MM.1S (cell line): ENCODE data around the gene AZU1.
"Not testable (repeated sequence)": the region's sequence is repeated elsewhere in the genome, so short reads cannot be mapped to it uniquely, and the experiment has no call there.

Experiments used
- DNase-seq: peaks from one replicate; pipeline ENCODE4 v3.0.0-alpha.2; 2015
- H2AFZ ChIP-seq: fragments of 300-600 bp; sonication (generic); 2 replicates; pipeline ENCODE4 v1.6.0; 2016; ENCODE audit warnings: antibody characterized with exemption, low read length
- H3F3A ChIP-seq: fragments of 300-600 bp; sonication (generic); 2 replicates; pipeline ENCODE4 v1.6.1; 2016; ENCODE audit warnings: mild to moderate bottlenecking, antibody characterized with exemption, low read length, moderate library complexity, mixed read lengths; ENCODE audit not compliant: insufficient read depth
- H3K27ac ChIP-seq: fragments of 300-600 bp; sonication (generic); 2 replicates; pipeline ENCODE4 v1.5.1; 2016; ENCODE audit warnings: mild to moderate bottlenecking, low read length
- H3K27me3 ChIP-seq: fragments of 300-600 bp; sonication (generic); replicated peaks from 2 replicates; pipeline ENCODE4 v1.6.0; 2016; ENCODE audit warnings: low read length; ENCODE audit not compliant: insufficient read depth
- H3K36me3 ChIP-seq: fragments of 300-600 bp; sonication (generic); replicated peaks from 2 replicates; pipeline ENCODE4 v1.6.1; 2016; ENCODE audit warnings: mild to moderate bottlenecking, low read length, mixed read lengths; ENCODE audit not compliant: insufficient read depth
- H3K4me1 ChIP-seq: fragments of 300-600 bp; sonication (generic); 2 replicates; pipeline ENCODE4 v1.6.1; 2016; ENCODE audit warnings: low read length, mixed read lengths
- H3K4me2 ChIP-seq: fragments of 300-600 bp; sonication (generic); 2 replicates; pipeline ENCODE4 v1.6.0; 2016; ENCODE audit warnings: low read depth, low read length
- H3K4me3 ChIP-seq: fragments of 300-600 bp; sonication (generic); 2 replicates; pipeline ENCODE4 v1.5.1; 2016; ENCODE audit warnings: low read length, mixed read lengths
- H3K79me2 ChIP-seq: fragments of 300-600 bp; sonication (generic); 2 replicates; pipeline ENCODE4 v1.6.1; 2016; ENCODE audit warnings: mixed run types, low read length, mixed read lengths
- H3K9ac ChIP-seq: fragments of 300-600 bp; sonication (generic); 2 replicates; pipeline ENCODE4 v1.6.1; 2016; ENCODE audit warnings: low read length, mixed read lengths
- H3K9me2 ChIP-seq: fragments of 300-600 bp; sonication (generic); replicated peaks from 2 replicates; pipeline ENCODE4 v1.6.1; 2016; ENCODE audit warnings: mild to moderate bottlenecking, low read length, mixed read lengths; ENCODE audit not compliant: insufficient read depth
- H3K9me3 ChIP-seq: fragments of 300-600 bp; sonication (generic); replicated peaks from 2 replicates; pipeline ENCODE4 v1.6.1; 2016; ENCODE audit warnings: mild to moderate bottlenecking, low read length, mixed read lengths; ENCODE audit not compliant: insufficient read depth
- H4K20me1 ChIP-seq: fragments of 300-600 bp; sonication (generic); 2 replicates; pipeline ENCODE4 v1.6.1; 2016; ENCODE audit warnings: mild to moderate bottlenecking, low read length, moderate library complexity, mixed read lengths; ENCODE audit not compliant: insufficient read depth
- EZH2 ChIP-seq: fragments of 300-600 bp; sonication (generic); optimal IDR thresholded peaks from 2 replicates; pipeline ENCODE3; 2017; ENCODE audit warnings: low read depth, mild to moderate bottlenecking, antibody characterized with exemption, low read length, mixed read lengths
- EZH2phosphoT487 ChIP-seq: fragments of 300-600 bp; sonication (generic); IDR thresholded peaks from 2 replicates; pipeline ENCODE4 v1.6.1; 2018; ENCODE audit warnings: antibody characterized with exemption, low read length
- TF ChIP-seq, protein P1 (sequence below): fragments of 300-600 bp; sonication (generic); IDR thresholded peaks from 2 replicates; pipeline ENCODE4 v1.5.1; 2016; ENCODE audit warnings: antibody characterized with exemption, low read length, mixed read lengths

The AZU1 gene

DNA sequence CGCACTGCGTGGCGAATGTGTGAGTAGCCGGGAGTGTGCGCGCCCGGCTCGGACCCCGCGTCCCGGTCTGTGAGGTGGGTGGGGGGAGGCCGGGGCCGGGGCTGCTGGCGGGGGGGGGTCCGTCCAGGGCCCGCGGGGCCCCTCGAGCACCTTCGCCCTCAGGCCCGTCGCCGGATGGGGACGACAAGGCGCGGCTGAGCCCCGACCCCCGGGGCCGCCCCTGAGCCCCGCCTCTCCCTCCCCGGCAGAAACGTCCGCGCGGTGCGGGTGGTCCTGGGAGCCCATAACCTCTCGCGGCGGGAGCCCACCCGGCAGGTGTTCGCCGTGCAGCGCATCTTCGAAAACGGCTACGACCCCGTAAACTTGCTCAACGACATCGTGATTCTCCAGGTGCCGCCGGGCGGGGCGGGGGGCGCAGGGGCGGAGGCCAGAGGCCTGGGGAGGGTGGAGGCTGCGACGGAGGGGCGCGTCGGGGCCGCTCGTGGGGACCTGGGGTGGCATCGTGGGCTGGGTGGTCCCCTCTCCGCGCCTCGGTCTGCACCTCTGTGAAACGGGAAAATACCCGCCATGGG, 25.5 kb downstream of the AZU1 start:
- Histone ChIP-seq H4K20me1 (no peaks in the 10 kb centered on the region), H3K9me3 (no peaks in the 10 kb centered on the region), H3K27me3 (peaks cover 74% of the 10 kb centered on the region), H3K79me2 (no peaks in the 10 kb centered on the region), H3K27ac (no peak overlapping the region), H3K9ac (no peak overlapping the region), H3K4me1 (no peaks in the 10 kb centered on the region), H3F3A (no peaks in the 10 kb centered on the region), H3K9me2 (no peaks in the 10 kb centered on the region), H3K4me3 (no peak overlapping the region), H3K36me3 (no peaks in the 10 kb centered on the region), H2AFZ (no peak overlapping the region), H3K4me2 (no peak overlapping the region)
- no peak for DNase-seq
- TF ChIP-seq, protein P1, sequence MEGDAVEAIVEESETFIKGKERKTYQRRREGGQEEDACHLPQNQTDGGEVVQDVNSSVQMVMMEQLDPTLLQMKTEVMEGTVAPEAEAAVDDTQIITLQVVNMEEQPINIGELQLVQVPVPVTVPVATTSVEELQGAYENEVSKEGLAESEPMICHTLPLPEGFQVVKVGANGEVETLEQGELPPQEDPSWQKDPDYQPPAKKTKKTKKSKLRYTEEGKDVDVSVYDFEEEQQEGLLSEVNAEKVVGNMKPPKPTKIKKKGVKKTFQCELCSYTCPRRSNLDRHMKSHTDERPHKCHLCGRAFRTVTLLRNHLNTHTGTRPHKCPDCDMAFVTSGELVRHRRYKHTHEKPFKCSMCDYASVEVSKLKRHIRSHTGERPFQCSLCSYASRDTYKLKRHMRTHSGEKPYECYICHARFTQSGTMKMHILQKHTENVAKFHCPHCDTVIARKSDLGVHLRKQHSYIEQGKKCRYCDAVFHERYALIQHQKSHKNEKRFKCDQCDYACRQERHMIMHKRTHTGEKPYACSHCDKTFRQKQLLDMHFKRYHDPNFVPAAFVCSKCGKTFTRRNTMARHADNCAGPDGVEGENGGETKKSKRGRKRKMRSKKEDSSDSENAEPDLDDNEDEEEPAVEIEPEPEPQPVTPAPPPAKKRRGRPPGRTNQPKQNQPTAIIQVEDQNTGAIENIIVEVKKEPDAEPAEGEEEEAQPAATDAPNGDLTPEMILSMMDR: no peak
- TF ChIP-seq EZH2: no peak
- TF ChIP-seq EZH2phosphoT487: no peak

DNA sequence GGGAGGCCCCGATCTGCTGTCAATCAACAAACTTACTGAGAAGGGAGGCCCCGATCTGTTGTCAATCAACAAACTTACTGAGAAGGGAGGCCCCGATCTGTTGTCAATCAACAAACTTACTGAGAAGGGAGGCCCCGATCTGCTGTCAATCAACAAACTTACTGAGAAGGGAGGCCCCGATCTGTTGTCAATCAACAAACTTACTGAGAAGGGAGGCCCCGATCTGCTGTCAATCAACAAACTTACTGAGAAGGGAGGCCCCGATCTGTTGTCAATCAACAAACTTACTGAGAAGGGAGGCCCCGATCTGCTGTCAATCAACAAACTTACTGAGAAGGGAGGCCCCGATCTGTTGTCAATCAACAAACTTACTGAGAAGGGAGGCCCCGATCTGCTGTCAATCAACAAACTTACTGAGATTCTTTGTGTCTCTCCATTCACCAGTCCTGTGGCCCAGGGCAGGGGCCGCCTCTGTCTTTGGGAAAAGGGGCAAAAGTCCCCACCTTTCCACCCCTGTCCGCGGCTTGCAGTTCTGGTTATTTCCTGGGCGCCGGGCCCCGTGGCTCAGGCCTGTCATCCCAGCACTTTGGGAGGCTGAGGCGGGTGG, 26.1 kb downstream of the AZU1 start:
- H3K27ac ChIP-seq, H3K4me1 ChIP-seq, H3K4me2 ChIP-seq, H3K79me2 ChIP-seq, H3K4me3 ChIP-seq, H4K20me1 ChIP-seq, H3F3A ChIP-seq, H3K36me3 ChIP-seq, H3K9ac ChIP-seq, H3K9me2 ChIP-seq, H2AFZ ChIP-seq, DNase-seq, H3K9me3 ChIP-seq: not testable (repeated sequence)
- peaks cover 74% of the 10 kb centered on the region for H3K27me3 ChIP-seq

DNA sequence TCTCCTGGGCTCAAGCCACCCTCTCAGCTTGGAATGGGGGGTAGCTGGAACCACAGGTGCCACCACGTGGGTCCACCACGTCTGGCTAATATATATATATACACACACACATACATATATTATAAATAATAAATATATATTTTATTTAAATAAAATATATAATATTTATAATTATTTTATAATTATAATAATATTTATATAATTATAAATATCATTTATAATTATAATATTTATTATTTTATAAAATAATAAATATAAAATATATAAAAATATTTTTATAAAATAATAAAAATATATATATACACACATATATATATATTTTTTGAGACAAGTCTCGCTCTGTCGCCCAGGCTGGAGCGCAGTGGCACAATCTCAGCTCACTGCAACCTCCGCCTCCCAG, 26.9 kb downstream of the AZU1 start:
- Histone ChIP-seq H3K4me1 (no peaks in the 10 kb centered on the region), H3K9me3 (no peaks in the 10 kb centered on the region), H3K27ac (no peak overlapping the region), H4K20me1 (no peaks in the 10 kb centered on the region), H3F3A (no peaks in the 10 kb centered on the region), H3K4me3 (no peak overlapping the region), H3K36me3 (no peaks in the 10 kb centered on the region), H3K4me2 (no peak overlapping the region), H3K9ac (no peak overlapping the region), H2AFZ (no peak overlapping the region), H3K9me2 (no peaks in the 10 kb centered on the region), H3K27me3 (peaks cover 74% of the 10 kb centered on the region), H3K79me2 (no peaks in the 10 kb centered on the region)
- TF ChIP-seq EZH2 (no peak), EZH2phosphoT487 (no peak)
- TF ChIP-seq, protein P1: no peak
- no peak for DNase-seq

DNA sequence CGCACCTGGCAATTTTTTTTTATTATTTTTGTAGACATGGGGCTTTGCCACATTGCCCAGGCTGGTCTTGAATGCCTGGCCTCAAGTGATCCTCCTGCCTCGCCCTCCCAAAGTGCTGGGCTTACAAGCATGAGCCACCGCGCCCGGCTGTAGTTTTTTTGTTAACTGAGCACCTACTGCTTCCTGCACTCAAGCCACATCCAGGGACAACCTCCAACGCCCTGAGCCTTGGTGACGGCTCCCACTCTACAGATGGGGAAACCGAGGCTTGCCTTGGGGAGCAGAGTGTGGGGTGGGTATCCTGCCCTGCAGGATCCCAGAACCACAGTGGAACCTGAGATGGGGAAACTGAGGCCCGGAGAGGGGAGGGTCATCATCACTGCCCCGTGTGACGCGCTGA, 27.5 kb downstream of the AZU1 start:
- H3K4me1 ChIP-seq: no peaks in the 10 kb centered on the region
- H3K4me2 ChIP-seq: no peak overlapping the region
- no peaks in the 10 kb centered on the region for H3K36me3 ChIP-seq
- H3K27me3 ChIP-seq: peaks cover 75% of the 10 kb centered on the region
- H3K9me2 ChIP-seq: no peaks in the 10 kb centered on the region
- TF ChIP-seq, protein P1: no peak
- TF ChIP-seq EZH2phosphoT487: no peak
- no peak for TF ChIP-seq EZH2
- H3F3A ChIP-seq: no peaks in the 10 kb centered on the region
- no peak overlapping the region for H3K9ac ChIP-seq
- H3K27ac ChIP-seq: no peak overlapping the region
- no peaks in the 10 kb centered on the region for H3K9me3 ChIP-seq
- H3K79me2 ChIP-seq: no peaks in the 10 kb centered on the region
- H2AFZ ChIP-seq: no peak overlapping the region
- no peak for DNase-seq
- H4K20me1 ChIP-seq: no peaks in the 10 kb centered on the region
- H3K4me3 ChIP-seq: no peak overlapping the region
